NCI-H146 treated with DMSO at 0.1 percent for 48 hours (cell line): Measurements from ENCODE around the gene IGSF10.
"Not testable (repeated sequence)": the region's sequence is repeated elsewhere in the genome, so short reads cannot be mapped to it uniquely, and the experiment has no call there.

Source experiments
- DNase-seq: peaks from one replicate; lab custom pipeline; 2025; ENCODE audit not compliant: unreplicated experiment; lab: John Stamatoyannopoulos, UW

Gene IGSF10

GRCh38 chr3:151460774-151461450 is at the start of gene IGSF10:
Gene IGSF10 (minus strand): TSS chr3:151461061. CDS start chr3:151458709, 2,352 bp downstream.
- peak; percentile 89 for DNase-seq

GRCh38 chr3:151509468-151510135 is 48.7 kb upstream of the IGSF10 start:
- DNase-seq, result not testable (repeated sequence)

GRCh38 chr3:151504606-151505005 is 43.7 kb upstream of the IGSF10 start:
- no peak for DNase-seq

- no peak for DNase-seq
Measured at GRCh38 chr3:151503074-151503473, 42.2 kb upstream of the IGSF10 start.

GRCh38 chr3:151501923-151502632 is 41.2 kb upstream of the IGSF10 start:
- no peak for DNase-seq

GRCh38 chr3:151501171-151501922 is 40.5 kb upstream of the IGSF10 start:
- DNase-seq, result no peak

GRCh38 chr3:151499168-151499567 is 38.3 kb upstream of the IGSF10 start:
- DNase-seq, result no peak

- no peak for DNase-seq
Measured at GRCh38 chr3:151491525-151491924, 30.7 kb upstream of the IGSF10 start.

- DNase-seq, result not testable (repeated sequence)
Measured at GRCh38 chr3:151487833-151488232, 27.0 kb upstream of the IGSF10 start.

- DNase-seq, result no peak
Measured at GRCh38 chr3:151483961-151484520, 23.2 kb upstream of the IGSF10 start.

GRCh38 chr3:151483488-151483887 is 22.6 kb upstream of the IGSF10 start:
- no peak for DNase-seq

- no peak for DNase-seq
Measured at GRCh38 chr3:151480492-151480891, 19.6 kb upstream of the IGSF10 start.

GRCh38 chr3:151479452-151479851 is 18.6 kb upstream of the IGSF10 start:
- no peak for DNase-seq

- no peak for DNase-seq
Measured at GRCh38 chr3:151478335-151478697, 17.5 kb upstream of the IGSF10 start.

- DNase-seq, result no peak
Measured at GRCh38 chr3:151477591-151478334, 16.9 kb upstream of the IGSF10 start.

- DNase-seq, result no peak
Measured at GRCh38 chr3:151476344-151477018, 15.6 kb upstream of the IGSF10 start.

- DNase-seq, result peak; percentile 56
Measured at GRCh38 chr3:151468284-151468917, 7.5 kb upstream of the IGSF10 start.

- DNase-seq, result no peak
Measured at GRCh38 chr3:151467069-151467468, 6.2 kb upstream of the IGSF10 start.

GRCh38 chr3:151462991-151463390 is 2.1 kb upstream of the IGSF10 start:
- DNase-seq, result no peak
